SU-DHL-6 (cell line): Measurements from ENCODE around the gene FAP.

Experiments used
- EZH2phosphoT487 ChIP-seq: fragments of 200-600 bp; sonication (generic), shearing (Covaris generic); conservative IDR thresholded peaks from 2 replicates; pipeline ENCODE4 v1.6.1; 2018; ENCODE audit warnings: mild to moderate bottlenecking, antibody characterized with exemption, low read length, moderate library complexity, mixed read lengths
- TF ChIP-seq, protein P1 (sequence below): fragments of 200-600 bp; sonication (generic); IDR thresholded peaks from one replicate; pipeline ENCODE4 v1.5.1; 2017; ENCODE audit warnings: antibody characterized with exemption, mild to moderate bottlenecking, low read length, moderate library complexity; ENCODE audit not compliant: insufficient read depth, poor library complexity, severe bottlenecking

GRCh38 chr2:162156149-162156548, 87.1 kb downstream of the FAP start:
- TF ChIP-seq, protein P1, sequence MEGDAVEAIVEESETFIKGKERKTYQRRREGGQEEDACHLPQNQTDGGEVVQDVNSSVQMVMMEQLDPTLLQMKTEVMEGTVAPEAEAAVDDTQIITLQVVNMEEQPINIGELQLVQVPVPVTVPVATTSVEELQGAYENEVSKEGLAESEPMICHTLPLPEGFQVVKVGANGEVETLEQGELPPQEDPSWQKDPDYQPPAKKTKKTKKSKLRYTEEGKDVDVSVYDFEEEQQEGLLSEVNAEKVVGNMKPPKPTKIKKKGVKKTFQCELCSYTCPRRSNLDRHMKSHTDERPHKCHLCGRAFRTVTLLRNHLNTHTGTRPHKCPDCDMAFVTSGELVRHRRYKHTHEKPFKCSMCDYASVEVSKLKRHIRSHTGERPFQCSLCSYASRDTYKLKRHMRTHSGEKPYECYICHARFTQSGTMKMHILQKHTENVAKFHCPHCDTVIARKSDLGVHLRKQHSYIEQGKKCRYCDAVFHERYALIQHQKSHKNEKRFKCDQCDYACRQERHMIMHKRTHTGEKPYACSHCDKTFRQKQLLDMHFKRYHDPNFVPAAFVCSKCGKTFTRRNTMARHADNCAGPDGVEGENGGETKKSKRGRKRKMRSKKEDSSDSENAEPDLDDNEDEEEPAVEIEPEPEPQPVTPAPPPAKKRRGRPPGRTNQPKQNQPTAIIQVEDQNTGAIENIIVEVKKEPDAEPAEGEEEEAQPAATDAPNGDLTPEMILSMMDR: no peak
- TF ChIP-seq EZH2phosphoT487: no peak
